NCI-H774 (cell line): ENCODE results near the gene MTA2.
"Not testable (repeated sequence)": the region's sequence is repeated elsewhere in the genome, so short reads cannot be mapped to it uniquely, and the experiment has no call there.

Source experiments
- DNase-seq: peaks from one replicate; lab custom pipeline; 2025; lab: John Stamatoyannopoulos, UW

MTA2 gene

DNA sequence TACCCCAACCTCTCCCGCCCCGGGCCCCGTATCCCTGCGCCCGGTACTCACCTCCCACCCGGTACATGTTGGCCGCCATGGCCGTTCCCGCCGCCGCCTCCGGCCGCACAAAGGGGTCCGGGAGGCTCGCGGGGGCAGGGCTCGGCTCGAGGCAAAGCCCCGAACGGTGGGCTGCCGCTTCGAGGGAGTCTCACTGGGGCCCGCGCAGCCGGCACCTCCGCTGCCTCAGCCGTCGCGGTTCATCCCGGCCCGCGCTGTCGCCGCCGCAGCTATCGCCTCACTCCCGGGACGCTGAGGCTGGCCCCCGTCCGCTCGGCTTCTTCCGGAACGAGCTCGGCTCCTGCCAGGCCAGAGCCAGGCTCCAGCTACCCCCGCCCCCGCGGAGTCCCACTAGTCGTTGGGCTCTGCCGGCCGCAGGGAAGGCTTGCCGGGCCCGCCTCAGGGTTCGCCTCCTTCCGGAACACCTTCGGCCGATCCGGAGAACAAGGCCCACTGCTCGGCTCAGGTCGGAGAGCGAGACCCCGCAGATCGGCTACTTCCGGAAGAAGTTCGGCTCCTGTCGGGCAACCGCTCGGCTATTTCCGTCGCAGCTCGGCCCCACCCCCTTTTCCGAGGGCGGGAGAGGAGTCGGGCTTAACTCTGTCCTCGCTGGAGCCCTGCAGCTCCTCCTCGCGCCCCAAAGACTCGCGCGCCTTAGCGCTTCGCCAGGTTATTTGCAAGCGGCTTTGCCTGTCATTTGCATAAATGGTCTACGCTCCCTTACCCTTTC lies at the start of gene MTA2:
MTA2 (minus strand) TSS at position 494 of the 769 bp plus-strand sequence; CDS start at position 79, 415 bp downstream.
- DNase-seq = peak; percentile 99

DNA sequence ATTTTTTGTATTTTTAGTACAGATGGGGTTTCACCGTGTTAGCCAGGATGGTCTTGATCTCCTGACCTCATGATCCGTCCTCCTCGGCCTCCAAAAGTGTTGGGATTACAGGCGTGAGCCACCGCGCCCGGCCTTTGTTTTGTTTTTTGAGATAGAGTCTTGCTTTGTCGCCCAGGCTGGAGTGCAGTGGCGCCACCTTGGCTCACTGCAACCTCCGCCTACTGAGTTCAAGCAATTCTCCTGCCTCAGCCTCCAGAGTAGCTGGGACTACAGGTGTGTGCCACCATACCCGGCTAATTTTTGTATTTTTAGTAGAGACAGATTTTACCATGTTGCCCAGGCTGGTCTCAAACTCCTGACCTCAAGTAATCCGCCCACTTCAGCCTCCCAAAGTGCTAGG lies 48.6 kb upstream of the MTA2 start:
- DNase-seq = not testable (repeated sequence)

DNA sequence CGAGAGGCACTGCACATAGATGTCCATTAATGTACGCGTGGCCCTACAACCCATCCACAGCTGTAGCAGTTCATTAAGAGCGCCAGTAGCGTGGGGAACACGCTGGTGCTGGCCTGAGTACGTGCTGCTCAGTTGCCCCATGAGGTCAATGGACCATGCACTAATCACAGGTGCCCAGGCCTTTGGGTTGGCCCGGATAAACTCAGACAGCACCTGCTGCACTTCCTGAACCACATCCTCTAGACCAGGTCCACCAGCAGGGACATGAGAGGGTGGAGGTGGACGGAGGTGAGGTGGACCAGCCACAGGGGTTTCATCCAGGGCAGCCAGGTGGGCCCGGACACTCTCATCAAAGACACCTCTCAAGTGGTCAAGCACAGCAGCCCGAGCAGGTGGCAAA lies 47.8 kb upstream of the MTA2 start:
- no peak for DNase-seq

DNA sequence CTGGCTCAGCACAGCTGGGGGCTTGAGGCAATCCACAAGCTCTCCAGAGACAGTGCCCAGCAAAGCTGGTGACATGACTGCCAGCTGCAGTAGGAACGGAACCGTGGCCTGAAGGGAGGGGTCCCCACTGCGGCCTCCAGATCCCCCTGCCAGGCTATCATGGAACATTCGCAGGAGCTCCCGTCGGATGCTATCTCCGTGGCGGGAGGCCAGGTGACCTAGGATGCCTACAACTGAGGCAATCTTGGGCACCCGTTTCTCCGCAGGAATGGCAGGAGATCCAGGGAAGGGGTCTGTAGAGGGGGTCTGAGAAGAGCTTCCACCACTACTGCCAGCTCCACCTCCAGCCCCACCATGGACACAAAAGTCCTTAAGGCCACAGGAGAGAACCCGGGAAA lies 47.3 kb upstream of the MTA2 start:
- DNase-seq = no peak

DNA sequence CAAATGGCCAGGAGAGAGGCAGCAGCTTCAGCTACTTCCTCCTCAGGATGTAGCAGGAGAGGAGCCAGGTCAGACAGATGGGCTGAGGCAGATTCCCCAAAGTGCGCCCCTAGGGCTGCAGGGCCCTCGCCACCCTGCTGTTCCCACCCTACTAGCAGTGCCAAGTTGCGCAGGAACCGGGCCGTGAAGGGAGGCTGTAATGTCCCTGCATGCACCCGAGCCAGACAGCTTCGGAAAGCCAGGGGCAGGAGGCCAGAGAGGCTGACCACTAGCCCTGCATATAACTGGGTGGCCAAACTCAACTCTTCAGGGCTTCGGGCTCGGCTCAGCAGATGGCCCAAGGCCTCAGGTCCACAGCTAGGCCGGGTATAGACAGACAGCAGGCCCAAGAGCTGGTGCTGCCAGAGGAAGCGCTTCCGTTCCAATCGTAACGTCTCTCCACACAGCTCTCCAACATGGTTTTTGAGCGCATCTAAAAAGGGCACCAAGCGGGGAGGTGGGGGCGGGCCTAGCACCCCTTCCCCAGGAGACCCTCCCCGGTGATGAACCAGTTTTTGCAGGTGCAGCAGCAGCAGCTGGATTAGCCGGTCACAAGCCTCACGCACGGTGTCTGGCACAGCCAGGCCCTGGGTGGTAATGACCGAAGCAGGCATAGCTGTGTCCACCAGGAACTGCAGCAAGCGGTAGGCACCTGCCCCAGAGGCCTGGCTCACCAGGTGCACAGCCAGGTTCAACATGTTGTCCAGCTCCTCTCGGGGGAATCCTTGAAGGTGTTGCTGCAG lies 46.7 kb upstream of the MTA2 start:
- no peak for DNase-seq

DNA sequence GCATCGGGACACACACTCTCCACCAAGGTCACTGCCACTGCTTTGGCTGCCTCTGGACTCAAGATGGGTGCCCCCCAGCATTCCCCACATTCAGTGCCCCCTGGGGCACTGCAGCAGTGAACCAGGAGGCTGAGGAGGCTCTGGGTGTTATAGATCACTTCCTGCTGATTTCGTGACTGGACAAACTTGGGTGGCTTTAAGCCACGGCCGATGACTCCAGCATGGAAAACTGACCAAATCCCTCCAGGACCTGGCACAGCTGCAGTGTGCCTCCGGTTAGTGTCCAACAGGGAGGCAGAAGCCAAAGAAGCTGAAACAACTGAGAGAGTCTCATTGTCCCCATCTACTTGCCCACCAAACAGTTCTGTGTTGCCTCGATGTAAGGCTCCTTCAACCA lies 45.9 kb upstream of the MTA2 start:
- DNase-seq = no peak

DNA sequence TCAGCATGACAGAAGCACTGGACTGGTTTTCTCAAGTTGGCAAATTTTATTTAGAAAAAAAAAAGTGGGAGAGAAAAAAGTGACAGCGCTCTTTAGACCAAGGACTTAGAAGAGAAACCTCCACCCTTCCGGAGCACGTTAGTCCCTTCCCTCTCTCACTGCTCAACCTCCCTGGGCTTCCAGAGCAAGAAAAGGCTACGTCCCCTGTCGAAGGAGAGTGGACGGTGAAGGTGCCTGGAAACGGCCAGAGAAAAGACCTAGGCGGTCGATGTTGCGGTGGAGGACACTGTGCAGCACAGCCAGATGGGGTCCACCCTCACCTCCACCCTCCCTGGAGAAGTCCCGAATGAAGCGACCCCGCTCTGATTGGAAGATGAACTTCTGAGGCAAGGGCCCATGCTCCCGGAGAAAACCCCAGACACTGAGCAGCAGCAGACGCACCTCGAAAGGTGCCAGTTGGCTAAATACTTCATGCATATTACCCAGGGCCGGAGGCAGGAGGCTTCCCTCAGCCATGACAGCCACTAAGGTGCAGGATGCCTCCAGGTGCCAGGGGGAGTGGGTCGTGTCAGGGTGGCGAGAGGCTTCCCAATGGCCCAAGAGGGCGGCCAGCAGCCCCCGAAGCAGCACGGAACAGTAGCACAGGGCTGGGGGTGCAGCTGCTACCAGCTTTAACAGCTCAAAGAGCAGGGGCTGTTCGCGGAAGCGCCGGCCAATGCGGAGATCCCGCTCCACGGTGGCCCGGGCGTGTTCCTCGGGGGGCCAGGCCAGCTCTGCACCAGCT lies 45.4 kb upstream of the MTA2 start:
- DNase-seq = no peak

DNA sequence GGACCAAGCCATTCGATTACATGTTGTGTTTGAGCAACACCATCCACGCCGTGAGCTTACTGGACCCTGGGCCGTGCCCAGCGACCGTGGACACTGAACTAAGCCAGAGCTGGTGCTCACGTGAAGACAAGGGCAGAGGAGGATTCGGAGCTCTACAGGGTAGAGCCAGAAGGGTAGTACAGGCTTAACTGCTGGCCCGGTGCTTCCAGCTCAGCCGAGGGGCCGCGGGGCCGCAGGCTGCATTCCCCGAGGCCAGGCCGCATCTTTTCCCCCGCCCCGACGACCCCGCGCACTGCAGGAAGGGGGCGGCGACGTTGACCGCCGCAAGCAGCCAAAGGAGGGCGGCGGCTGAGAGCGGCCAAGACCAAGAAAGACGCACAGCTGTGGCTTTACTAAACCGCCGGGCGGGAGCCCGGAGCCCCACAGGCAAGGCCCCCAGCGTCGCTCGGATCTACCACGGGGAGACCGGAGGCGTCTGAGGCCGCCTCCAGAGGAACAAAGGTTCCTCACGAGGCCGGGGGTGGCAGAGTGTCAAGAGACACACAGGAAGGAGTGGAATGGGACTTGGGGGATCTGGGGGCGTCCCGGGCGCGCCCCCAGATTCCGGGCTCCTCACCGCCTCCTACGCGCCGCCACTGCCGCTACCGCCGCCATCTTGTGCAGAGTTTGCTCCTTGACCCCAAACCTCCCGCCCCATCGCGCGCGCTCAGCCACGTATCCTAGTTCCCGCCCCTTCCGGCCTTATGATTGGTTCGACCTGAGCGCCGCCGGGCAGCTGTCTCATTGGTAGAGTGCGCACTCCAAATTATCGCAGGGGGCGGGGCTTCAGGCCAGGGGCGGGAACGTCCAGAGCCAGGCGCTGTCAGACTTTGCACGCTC lies 44.5 kb upstream of the MTA2 start, which contains the start of gene GANAB:
GANAB (minus strand) TSS at position 668 of the 879 bp plus-strand sequence; CDS start at position 654, 14 bp downstream.
- DNase-seq = peak; percentile 98

DNA sequence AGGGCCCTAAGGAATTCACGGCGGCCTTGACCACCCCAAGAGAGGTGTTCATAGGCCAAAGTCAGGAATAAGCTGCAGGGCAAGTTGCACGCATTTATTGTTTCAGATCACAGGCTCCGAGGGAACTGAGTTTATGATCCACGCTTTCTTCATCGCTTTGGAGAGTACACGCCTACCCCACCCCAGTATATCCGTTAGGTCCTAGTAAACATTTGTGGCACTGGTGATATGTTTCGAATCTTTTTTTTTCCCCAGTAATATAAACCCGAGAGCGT lies 43.9 kb upstream of the MTA2 start:
- DNase-seq = no peak

DNA sequence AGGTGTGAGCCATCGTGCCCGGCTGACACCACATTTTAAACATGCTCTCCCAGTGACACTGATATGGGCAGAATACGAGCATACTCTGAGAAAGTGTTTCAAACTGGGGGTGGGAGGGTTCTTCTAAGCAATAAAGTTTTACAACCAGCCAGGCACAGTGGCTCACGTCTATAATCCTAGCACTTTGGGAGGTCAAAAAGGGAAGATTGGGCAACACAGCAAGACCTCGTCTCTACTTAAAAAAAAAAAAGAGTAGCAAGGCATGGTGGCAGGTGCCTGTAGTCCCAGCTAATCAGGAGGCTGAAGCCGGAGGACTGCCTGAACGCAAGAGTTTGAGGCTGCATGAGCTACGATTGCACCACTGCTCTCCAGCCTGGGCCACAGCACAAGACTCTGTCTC lies 42.6 kb upstream of the MTA2 start:
- no peak for DNase-seq

DNA sequence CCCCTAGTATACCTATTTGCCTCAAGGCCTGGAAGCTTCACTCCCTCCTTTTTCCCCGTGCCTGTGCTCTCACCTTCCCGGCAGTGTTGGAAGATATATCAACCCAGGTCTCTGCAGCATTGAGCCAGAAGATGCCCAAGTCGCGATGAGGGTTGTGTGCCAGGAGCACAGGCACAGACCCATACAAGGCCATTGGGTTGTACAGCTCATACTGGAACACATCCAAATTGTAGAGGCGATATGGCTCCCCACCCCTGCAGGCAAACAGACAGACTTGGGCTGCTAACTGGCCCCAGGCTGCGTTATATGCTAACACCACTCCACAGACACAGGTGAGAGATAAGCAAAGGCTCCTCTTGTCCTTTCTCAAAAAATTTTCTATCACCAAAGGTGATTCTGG lies 30.8 kb upstream of the MTA2 start:
- no peak for DNase-seq

DNA sequence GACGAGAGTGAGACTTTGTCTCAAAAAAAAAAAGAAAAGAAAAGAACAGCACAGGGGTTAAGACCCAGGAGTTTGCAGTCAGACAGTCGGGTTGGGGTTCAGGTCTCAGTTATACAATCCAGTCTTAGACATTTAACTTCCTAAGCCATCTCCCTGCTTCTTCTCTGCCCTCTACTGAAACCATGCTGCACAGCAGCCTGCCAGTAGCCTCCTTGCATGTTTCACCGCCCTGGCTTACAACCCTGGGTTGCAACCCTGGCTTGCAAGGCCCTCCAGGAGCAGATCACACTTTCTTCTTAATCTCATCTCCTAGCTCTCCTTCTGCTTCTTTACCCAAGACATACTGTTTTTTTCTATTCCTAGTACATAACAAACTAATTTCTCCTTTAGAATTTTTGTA lies 26.0 kb upstream of the MTA2 start:
- no peak for DNase-seq

DNA sequence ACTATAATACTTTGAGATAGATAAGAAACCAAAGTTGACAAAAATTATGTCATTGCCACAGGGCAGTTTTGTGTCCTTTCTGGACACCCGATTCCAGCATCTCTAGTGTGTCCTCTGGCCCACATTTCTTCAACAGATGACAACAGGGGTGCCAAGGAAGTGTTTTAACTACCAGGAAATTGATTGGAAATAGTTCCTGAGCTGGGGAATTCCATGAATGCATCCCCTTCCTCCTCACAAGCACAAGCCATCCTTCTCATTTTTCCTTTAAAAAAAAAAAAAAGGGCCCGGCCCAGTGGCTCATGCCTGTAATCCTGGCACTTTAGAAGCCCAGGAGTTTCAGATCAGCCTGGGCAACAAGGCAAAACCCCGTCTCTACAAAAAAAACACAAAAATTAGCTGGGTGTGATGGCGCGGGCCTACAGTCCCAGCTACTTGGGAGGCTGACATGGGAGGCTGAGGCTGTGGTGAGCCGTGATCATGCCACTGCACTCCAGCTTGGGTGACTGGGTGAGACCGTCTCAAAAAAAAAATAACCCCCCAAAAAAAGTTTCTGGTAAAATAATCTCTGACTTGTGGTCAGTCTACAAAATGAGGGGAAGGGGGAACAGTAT lies 20.9 kb upstream of the MTA2 start:
- DNase-seq = no peak

DNA sequence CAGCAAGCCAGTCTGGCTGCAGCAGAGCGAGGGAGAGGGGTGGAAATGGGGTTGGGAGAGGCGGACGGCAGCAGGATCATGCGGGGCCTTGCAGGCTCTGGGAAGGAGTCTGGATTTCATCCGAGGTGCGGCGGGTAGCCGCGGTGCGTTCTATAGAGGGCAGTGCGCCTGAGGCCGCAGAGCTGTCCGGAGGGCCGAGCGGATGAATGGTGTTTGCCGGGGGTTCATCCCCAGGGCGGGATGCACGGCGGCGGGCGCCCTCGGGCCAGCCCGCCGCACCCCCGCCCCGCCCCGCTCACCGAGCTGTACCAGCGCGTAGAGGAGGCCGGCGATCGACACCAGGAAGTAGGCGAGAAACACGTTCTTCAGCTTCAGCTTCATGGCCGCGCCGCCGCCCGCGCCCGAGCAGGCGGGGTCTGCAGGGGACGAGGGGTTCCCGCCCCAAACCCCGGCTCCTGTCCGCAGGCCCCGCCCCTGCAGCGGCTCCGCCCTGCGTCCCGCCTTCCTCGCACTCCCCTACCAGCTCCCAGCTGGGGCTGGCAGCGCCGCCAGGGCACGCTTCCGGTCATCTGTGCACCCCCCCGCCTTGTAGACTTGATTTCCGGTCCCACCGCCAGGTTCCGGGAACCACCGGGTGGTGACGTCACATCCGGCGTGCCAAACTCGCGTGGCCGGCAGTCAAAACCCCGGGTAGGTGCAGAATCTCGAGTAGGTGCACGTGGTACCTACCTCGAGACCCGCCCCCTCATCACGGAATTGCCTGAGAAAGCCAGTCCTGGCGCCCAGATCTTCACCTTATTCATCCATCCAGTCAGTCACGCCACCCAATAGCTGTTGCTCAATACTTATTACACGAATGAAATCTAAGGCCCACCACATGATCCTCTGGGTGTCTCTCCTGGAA lies 20.2 kb upstream of the MTA2 start, which contains the start of gene B3GAT3:
B3GAT3 (minus strand) TSS at position 420 of the 904 bp plus-strand sequence; CDS start at position 381, 39 bp downstream.
- peak; percentile 99 for DNase-seq

DNA sequence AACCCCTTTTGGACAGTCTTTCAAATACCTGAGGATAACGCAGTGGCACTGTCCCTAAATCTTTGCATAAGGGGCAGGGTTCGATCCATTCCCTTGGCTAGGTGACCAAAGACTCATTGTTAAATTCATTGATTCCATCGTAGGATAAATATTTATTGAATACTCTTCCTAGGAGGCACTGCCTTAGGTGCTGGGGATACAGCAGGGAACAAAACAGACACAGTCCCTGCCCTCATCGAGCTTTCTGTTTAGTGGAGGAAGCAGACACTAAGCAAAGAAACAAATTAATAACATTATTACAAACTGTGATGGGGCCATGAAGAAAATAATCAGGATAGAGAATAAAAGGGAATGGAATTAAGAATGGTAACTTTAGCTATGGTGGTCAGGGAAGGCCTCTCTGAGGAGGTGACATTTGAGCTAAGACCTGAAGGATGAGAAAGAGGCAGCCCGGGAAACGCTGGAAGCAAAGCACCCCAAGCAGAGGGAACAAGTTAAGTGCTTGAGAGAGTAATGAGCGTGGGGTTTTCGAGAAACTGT lies 19.4 kb upstream of the MTA2 start:
- DNase-seq = no peak

DNA sequence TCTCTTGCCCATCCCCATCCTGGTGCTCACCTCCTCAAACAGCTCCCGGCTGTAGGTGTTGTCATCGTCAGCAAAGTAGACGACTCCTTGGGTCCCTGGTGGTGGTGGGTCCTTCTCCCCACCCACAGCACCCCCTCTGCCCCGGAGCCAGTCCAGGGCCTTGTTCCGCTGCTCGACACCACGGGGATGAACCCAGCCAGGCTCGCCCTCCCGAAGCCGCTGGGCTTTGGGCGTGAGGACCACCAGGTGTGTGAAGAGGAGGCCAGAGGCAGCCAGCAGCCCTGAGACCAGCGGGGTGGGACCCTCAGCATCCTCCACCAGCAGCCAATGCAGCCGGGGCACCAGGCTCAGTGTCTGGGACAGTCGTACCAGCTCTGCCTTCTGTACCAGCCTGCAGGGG lies 15.3 kb upstream of the MTA2 start:
- not testable (repeated sequence) for DNase-seq

DNA sequence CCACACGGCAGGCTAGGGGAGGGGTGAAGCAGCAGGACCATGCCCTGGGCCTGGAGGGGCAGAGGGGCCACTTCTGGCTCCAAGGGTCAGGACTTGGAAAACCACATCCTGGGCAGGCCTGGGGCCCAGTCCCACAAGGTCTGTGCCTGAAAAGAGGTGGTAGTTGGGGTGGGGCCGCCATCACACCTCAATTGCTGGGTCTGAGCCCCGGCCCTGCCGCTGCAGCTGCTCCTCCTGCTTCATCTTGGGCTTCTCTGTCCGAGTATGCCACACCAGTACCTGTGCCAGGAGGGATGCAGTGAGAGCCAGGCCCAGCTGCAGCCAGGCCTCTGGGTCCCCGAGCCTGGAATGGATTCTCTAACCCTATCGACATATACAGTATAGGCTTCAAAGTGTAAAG lies 13.9 kb upstream of the MTA2 start:
- DNase-seq = no peak

DNA sequence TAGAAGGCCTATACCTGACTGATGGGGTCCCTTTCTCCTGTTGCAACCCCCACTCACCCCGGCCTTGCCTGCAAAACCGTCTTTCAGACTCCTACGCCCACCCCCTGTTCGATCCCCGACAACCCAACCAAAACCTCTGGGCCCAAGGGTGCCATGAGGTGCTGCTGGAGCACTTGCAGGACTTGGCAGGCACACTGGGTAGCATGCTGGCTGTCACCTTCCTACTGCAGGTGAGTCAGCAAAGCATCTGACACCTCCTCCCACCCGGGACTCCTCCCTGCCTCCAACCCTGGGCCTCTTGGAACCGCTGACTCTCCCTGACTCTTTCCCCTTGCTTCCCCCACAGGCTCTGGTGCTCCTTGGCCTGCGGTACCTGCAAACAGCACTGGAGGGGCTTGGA lies 12.6 kb upstream of the MTA2 start:
- no peak for DNase-seq

DNA sequence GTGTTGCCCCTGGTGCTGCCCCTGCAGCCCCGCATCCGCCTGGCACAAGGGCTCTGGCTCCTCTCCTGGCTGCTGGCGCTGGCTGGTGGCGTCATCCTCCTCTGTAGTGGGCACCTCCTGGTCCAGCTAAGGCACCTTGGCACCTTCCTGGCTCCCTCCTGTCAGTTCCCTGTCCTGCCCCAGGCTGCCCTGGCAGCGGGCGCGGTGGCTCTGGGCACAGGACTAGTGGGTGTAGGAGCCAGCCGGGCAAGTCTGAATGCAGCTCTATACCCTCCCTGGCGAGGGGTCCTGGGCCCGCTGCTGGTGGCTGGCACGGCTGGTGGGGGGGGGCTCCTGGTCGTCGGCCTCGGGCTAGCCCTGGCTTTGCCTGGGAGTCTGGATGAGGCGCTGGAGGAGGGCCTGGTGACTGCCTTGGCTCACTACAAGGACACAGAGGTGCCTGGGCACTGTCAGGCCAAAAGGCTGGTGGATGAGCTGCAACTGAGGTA lies 11.7 kb upstream of the MTA2 start:
- no peak for DNase-seq
